GM19455 (cell line): ENCODE results near the gene PLOD1.

Experiments used
- ATAC-seq: cut with Tn5 transposase; IDR thresholded peaks from one replicate; pipeline ENCODE4 v1.9.1; 2021; ENCODE audit not compliant: unreplicated experiment

PLOD1 gene

GRCh38 chr1:11977625-11978024, 43.1 kb downstream of the PLOD1 start:
- no peak for ATAC-seq

- no peak for ATAC-seq
Observed at GRCh38 chr1:11978301-11978700, 43.8 kb downstream of the PLOD1 start.

GRCh38 chr1:11979028-11979850, 44.7 kb downstream of the PLOD1 start:
- ATAC-seq: no peak

GRCh38 chr1:11979851-11980675, 45.5 kb downstream of the PLOD1 start, which contains the start of gene MFN2:
Gene MFN2 (plus strand): TSS chr1:11980444. CDS start chr1:11989169, 8,725 bp downstream.
- peak; percentile 91 for ATAC-seq

GRCh38 chr1:11980676-11980972, 46.1 kb downstream of the PLOD1 start:
- no peak for ATAC-seq

- ATAC-seq: no peak
Observed at GRCh38 chr1:11981378-11982009, 47.0 kb downstream of the PLOD1 start.

- ATAC-seq: no peak
Observed at GRCh38 chr1:11982010-11982392, 47.5 kb downstream of the PLOD1 start.

GRCh38 chr1:11984121-11984520, 49.6 kb downstream of the PLOD1 start:
- ATAC-seq: no peak

GRCh38 chr1:11984576-11984975, 50.1 kb downstream of the PLOD1 start:
- no peak for ATAC-seq

GRCh38 chr1:11985171-11985570, 50.7 kb downstream of the PLOD1 start:
- ATAC-seq: no peak

- no peak for ATAC-seq
Observed at GRCh38 chr1:11985851-11986250, 51.3 kb downstream of the PLOD1 start.

- ATAC-seq: no peak
Observed at GRCh38 chr1:11989669-11990068, 55.2 kb downstream of the PLOD1 start.

- ATAC-seq: no peak
Observed at GRCh38 chr1:11990303-11991032, 56.0 kb downstream of the PLOD1 start.

- ATAC-seq: no peak
Observed at GRCh38 chr1:11991969-11992676, 57.6 kb downstream of the PLOD1 start.

- no peak for ATAC-seq
Observed at GRCh38 chr1:11997081-11997850, 62.7 kb downstream of the PLOD1 start.

GRCh38 chr1:11998636-11999035, 64.1 kb downstream of the PLOD1 start:
- ATAC-seq: no peak

- ATAC-seq: no peak
Observed at GRCh38 chr1:11999236-11999635, 64.7 kb downstream of the PLOD1 start.

- ATAC-seq: no peak
Observed at GRCh38 chr1:12001249-12001917, 66.9 kb downstream of the PLOD1 start.

GRCh38 chr1:12001996-12002493, 67.5 kb downstream of the PLOD1 start:
- no peak for ATAC-seq
